H4 (cell line): ENCODE results near the gene MDN1. TPM values are rescaled to one million over a fixed set of nuclear protein-coding genes. Genes with fewer than 3 reads are reported as not detected.

Source experiments
- DNase-seq: peaks from one replicate; pipeline ENCODE4 v3.0.0-alpha.2; 2015; ENCODE audit warnings: low spot score
- total RNA-seq: library from RNA; depleted of rRNA; stranded (reverse); fragments of >200 nt; shearing (Covaris generic); gene quantifications from 2 replicates; pipeline ENCODE4 v1.2.3, GENCODE V29; 2014

MDN1 gene
- total RNA-seq, 1 experiment from 2014 or later, result 8.7 TPM

GRCh38 chr6:89692256-89692655 lies 127.3 kb downstream of the MDN1 start:
- DNase-seq, result no peak

- DNase-seq, result no peak
These were observed 128.7 kb downstream of the MDN1 start for GRCh38 chr6:89690944-89691324.

- peak; percentile 4 for DNase-seq
These were observed 129.9 kb downstream of the MDN1 start for GRCh38 chr6:89689732-89690131.

GRCh38 chr6:89688328-89688727 lies 131.3 kb downstream of the MDN1 start:
- DNase-seq, result no peak

- DNase-seq, result no peak
These were observed 134.3 kb downstream of the MDN1 start for GRCh38 chr6:89685311-89685710.

GRCh38 chr6:89682991-89683390 lies 136.6 kb downstream of the MDN1 start:
- no peak for DNase-seq

GRCh38 chr6:89681983-89682564 lies 137.5 kb downstream of the MDN1 start:
- DNase-seq, result no peak

GRCh38 chr6:89680551-89680950 lies 139.0 kb downstream of the MDN1 start:
- no peak for DNase-seq

GRCh38 chr6:89680150-89680549 lies 139.4 kb downstream of the MDN1 start:
- no peak for DNase-seq

DNA sequence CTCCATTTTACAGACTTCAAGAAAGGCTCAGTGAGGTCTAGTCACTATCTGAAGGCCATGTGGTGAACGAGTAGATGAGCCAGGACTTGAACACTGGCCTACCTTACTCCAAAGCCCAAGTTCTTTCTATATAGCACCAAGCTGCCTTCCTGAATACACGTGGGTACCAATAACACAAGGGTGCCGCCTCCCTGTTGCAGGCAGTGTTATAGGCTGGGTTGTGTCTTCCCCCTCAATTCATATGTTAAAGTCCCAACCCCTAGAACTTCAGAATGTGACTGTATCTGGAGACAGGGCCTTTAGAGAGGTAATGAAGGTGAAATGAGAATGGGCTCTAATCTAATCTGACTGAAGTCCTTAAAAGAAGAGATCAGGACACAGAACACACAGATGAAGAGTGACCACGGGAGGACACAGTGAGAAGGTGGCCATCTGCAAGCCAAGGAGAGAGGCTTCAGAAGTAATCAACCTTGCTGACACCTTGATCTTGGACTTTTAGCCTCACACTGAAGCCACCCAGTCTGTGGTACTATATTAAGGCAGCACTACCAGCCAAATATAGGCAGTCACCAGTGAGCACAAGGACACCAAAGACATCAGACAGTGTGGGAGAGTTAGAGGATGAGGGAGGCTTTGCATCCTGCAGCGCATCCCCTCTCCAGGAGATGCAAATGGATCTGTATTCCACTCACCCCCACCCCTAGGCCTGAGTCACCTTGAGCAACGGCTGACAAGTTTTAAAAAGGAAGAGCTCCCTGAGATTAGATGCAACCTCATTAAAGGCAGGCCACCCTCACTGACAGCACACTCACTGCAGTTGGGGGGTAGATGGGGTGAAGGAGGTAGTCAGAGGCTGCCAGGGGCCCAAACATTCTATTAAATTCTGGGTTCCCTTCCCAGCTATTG lies 140.1 kb downstream of the MDN1 start:
- DNase-seq, result no peak

GRCh38 chr6:89678531-89678930 lies 141.1 kb downstream of the MDN1 start:
- no peak for DNase-seq

- DNase-seq, result peak; percentile 23
These were observed 143.4 kb downstream of the MDN1 start for GRCh38 chr6:89675949-89676748.

GRCh38 chr6:89670935-89671565 lies 148.5 kb downstream of the MDN1 start:
- DNase-seq, result no peak

- DNase-seq, result no peak
These were observed 150.6 kb downstream of the MDN1 start for GRCh38 chr6:89669002-89669401.

DNA sequence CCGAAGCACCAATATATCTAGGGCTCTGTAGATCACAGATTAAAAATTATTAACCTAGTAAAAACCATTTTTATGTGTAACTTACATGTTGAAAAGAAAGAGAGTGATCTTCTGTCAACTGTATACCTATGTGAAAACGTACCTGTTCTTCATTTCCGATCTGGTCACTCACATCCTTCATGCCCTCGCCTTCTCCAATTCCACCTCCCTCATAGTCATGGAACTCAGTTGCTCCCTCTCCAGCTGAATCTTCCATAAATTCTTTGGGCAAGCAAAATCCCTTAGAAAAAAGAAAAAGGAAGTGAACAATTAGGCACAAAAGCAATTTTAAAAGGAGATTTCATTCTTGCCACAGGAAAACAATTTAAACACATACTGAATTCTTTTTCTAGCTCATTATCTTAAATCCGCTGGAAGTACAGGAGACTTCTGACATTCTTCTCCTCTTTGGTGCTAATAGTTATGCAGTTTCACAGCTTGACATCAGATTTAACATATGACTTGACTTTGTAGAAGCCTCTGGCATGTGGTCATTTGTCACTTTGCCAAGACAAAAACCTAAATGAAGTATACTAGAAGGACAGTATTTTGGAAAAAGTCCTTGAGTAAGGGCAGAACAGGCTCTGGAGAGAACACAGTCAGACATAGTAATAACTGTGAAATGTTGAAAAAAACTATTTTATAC lies 151.6 kb downstream of the MDN1 start:
- no peak for DNase-seq

DNA sequence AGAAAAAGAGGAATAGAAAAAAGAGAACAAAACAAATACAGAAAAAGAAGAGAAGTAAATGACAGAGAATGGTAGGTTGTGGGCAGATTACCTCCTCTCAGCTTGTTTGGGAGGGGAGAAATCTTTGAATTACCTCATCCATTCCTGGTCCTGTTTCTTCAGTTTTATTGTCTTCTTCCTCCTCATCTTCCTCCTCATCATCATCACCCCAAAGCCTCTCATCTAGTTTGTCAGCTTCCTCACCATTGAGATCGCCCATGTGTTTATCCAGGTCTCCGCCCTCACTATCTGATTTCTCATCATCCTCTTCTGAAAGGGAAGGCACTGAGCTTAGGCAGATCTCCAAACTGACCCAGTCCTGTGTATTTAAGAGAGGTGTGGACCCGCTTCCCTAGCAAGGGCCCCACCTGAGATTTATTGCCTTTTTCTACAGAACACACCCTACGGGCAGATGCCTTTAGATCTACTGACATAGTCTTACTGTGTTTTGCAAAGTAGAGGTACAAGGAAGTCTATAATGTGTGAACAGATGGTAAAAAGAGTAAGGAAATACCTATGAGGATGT lies 156.9 kb downstream of the MDN1 start:
- DNase-seq, result no peak

DNA sequence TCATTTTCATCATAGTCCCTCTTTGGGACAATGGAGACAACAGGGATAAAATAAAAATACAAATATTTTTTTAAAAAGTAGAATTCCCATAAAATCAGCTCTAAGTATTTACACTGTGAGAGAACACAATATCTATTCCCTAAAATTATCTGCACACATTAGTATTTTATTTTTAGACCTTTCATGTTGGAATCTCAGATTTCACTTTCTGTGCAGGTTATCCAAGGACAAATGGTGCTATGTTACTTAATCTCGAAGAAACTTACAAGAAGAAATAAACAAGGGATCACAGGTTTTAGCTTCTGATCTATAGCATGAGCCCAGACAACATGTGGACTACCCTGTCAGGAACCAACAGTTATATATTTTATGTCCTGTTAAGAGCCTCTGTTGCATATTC lies 158.0 kb downstream of the MDN1 start:
- no peak for DNase-seq

DNA sequence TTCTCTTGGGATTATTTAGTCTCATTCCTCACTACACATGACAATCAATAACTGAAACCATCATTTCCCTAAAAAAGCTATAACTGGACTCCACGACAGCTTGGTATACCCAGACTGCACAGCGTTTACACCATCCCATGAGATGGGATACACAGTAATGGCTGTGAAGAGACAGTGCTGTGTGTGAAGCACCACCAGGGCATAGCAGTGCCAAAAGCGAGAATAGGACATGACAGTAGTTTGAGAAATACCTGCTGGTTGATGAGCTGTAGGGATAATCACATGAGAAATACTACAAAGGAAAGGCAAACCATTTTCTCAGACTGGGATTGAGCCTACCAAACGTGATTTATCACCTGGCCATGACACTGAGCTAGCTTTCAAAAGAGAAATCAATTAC lies 158.6 kb downstream of the MDN1 start:
- no peak for DNase-seq

- no peak for DNase-seq
These were observed 162.0 kb downstream of the MDN1 start for GRCh38 chr6:89657445-89658158.

GRCh38 chr6:89655122-89655521 lies 164.5 kb downstream of the MDN1 start:
- no peak for DNase-seq
